NCI-H2196 treated with DMSO at 0.1 percent for 48 hours (cell line): ENCODE measurements around the gene CYP2W1.
"Not testable (repeated sequence)": the region's sequence is repeated elsewhere in the genome, so short reads cannot be mapped to it uniquely, and the experiment has no call there.

Source experiments
- DNase-seq: peaks from one replicate; lab custom pipeline; 2025; ENCODE audit not compliant: unreplicated experiment; lab: John Stamatoyannopoulos, UW

CYP2W1 gene

DNA sequence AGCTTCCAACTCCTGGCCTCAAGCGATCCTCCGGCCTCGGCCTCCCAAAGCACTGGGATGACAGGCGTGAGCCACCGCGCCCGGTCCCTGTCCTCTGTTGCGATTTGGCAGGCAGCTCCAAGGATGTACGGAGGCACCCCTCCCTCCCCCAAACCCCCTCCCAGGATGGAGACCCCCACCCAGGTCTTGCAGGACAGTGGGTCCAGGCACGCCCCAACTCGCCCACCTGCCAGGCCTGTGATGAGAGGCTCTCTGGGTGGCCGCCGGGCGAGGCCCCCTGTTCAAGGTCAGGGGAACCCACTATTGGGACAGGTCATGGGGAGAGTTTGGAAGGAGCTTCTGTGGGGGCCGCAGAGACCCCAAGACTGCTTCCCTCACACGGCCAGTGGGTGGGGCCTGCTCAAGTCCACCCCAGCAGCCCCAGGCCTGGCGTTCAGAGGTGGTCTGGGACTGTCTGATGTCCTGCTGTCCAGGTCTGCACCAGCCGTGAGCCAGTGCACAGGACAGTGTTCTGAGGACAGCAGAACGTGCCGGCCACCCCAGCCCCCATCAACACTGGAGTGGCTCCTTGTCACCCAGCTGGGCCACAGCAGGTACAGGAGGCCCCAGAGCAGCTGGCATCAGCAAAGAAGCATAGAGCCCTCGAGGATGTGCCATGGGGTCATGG lies 31.0 kb upstream of the CYP2W1 start:
- DNase-seq = no peak

DNA sequence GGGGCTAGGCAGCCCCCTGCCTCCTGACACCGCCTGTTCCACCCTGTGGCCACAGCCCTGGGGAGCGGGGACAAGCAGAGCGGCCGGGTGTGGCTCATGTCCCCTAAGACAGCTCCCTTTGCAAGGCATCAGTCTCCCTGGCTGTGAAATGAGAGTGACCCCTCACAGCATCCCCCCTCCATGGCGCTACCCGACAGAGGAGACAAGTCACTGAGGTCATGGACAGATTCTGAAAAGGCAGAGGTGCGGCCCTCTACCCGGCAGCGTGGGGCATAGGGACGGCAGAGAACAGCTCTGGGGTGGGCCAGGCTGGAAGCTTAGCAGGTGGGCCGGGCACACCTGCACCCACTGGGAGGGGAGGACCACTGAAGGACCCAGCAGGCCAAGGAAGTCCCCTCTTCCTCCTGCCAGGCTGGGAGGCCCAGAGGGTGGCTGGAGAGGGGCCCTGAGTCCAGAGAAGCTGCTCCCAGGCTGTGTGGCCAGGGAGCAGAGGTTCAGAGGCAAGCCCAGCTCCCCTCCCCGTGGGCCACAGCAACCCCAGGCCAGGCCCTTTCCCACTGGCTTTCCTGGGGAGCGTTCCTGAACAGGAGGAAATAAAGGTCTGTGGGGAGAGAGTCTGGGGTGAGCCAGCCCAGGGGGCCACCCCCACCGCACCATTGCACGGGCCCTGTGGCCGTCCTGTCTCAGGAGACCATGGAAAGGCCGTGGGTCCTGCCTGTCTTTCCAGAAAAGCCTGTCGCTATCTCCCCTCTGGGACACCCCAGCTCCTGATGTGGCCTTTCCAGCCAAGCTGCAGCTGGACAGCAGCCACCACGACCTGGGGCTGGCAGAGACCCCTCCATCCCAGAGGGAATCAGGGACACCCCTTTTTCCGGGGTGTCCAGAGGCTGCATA lies 30.2 kb upstream of the CYP2W1 start:
- no peak for DNase-seq

GRCh38 chr7:953547-954327 lies 29.2 kb upstream of the CYP2W1 start:
- DNase-seq = no peak

GRCh38 chr7:954330-955238 lies 28.4 kb upstream of the CYP2W1 start, which contains the start of gene ADAP1:
TSS of gene ADAP1 (minus strand) at chr7:954680. CDS start at chr7:954477, 203 bp downstream.
- DNase-seq = peak; percentile 3

- DNase-seq = no peak
These were observed 26.9 kb upstream of the CYP2W1 start for GRCh38 chr7:956031-956430.

- no peak for DNase-seq
These were observed 25.4 kb upstream of the CYP2W1 start for GRCh38 chr7:957418-958220.

DNA sequence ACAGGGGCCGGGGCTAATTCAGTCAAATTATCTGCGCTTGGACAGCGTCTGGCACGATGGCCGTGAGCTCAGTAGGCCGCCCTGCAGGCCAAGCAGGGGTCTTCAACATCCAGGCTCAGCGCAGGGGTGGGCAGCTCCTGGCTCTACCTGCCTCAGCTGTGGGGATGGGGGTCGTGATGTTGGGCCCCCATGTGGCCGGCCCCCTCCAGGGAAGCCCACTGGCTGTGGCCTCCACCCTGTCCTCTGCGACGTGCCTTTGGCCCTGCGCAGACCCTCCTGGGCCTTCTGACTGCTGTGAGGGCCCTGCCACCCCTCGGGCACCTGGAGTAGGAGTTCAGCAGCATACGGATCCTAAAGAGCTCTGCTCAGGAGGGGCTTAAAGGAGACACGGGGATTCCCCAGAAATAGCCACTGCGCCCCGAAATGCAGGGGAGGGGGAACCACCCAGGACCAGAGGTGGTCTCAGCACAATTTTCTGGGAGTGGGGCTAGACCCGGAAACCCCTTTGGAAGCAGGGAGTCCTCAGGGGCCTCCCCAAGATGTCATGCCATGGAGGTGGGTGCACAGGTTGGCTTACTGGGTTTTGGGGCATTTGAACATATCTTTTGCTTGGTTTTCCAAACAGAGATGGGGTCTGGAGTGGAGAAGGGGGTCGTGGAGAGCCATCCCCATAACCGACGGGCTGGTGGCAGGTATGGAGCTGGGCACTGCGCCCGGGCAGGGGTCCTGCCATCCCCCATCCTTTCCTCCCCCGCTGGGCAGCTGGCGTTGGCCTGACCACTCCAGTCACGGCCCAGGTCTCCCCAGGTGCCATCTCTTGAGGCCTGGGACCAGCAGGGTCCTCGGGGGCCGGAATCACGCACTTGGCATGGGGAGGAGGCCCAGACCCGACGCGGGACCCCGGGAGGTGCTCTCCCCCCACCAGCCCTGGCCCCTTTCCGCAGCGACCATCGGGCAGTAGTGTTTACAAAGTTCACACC lies 24.5 kb upstream of the CYP2W1 start:
- no peak for DNase-seq

DNA sequence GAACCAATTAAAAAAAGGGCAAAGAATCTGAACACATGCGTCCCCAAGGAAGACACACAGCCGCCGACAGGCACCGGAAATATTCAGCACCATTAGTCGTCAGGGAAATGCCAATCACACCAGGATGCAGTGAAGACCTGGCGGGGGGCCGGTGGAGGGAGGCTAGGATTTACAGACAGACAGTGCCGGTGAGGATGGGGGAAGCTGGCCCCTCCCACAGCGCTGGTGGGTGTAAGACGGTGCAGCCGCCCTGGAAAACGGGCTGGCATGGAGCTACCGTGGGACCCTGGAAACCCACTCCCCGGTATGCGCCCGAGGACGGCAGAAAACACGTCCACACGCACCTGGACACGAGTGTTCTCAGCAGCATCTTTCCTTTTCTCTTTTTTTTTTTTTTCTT lies 23.7 kb upstream of the CYP2W1 start:
- DNase-seq = no peak

DNA sequence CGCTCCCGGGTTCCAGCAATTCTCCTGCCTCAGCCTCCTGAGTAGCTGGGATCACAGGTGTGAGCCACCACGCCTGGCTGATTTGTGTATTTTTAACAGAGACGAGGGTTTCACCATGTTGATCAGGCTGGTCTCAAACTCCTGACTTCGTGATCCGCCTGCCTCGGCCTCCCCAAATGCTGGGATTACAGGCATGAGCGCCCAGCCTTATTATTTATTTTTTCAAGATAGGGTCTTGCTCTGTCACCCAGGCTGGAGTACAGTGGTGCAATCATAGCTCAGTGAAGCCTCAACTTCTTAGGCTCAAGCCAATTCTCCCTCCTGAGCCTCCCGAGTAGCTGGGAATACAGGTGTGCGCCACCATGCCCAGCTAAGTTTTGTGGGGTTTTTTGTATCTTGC lies 23.2 kb upstream of the CYP2W1 start:
- not testable (repeated sequence) for DNase-seq

- DNase-seq = no peak
These were observed 22.6 kb upstream of the CYP2W1 start for GRCh38 chr7:960269-960871.

DNA sequence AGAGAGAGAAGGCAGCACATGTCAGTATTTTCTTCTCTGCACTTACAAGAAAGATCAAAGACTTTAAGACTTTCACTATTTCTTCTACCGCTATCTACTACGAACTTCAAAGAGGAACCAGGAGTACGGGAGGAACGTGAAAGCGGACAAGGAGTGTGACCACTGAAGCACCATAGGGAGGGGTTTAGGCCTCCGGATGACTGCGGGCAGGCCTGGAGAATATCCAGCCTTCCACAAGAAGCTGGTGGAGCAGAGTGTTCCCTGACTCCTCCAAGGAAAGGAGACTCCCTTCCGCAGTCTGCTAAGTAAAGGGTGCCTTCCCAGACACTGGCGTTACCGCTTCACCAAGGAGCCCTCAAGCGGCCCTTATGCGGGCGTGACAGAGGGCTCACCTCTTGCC lies 22.0 kb upstream of the CYP2W1 start:
- DNase-seq = not testable (repeated sequence)

- DNase-seq = no peak
These were observed 21.2 kb upstream of the CYP2W1 start for GRCh38 chr7:961546-962400.

DNA sequence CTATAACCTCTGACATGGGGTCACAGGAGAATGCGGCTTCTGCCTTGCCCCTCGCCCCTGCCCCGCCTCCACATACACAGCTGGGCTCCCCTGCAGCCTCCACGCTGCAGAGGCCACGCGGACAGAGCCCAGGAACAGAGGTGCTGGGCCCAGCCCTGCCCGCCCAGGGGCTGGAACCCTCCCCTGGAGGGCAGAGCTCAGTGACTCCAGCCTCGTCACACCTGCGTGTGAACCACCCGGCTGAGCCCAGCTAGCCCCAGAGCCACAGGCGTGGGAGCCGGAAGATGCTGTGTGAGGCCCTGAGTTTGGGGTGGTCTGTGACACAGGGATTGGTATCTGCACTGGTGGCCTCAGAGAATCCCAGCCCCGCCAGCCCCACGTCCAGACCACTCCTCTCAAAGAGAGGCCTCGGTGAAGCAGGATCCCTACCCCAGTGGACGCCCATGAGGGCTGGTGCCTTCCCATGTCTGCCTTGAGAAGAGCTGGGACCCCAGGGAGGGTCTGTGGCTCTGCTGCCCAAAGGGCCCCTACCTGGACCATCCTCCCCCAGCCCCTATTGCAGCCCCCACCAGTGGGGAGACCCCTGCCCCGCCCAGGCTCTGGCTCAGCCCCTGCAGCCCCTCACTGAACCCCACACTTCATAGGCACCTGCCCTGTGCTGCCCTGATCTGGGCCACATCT lies 20.4 kb upstream of the CYP2W1 start:
- DNase-seq = no peak

DNA sequence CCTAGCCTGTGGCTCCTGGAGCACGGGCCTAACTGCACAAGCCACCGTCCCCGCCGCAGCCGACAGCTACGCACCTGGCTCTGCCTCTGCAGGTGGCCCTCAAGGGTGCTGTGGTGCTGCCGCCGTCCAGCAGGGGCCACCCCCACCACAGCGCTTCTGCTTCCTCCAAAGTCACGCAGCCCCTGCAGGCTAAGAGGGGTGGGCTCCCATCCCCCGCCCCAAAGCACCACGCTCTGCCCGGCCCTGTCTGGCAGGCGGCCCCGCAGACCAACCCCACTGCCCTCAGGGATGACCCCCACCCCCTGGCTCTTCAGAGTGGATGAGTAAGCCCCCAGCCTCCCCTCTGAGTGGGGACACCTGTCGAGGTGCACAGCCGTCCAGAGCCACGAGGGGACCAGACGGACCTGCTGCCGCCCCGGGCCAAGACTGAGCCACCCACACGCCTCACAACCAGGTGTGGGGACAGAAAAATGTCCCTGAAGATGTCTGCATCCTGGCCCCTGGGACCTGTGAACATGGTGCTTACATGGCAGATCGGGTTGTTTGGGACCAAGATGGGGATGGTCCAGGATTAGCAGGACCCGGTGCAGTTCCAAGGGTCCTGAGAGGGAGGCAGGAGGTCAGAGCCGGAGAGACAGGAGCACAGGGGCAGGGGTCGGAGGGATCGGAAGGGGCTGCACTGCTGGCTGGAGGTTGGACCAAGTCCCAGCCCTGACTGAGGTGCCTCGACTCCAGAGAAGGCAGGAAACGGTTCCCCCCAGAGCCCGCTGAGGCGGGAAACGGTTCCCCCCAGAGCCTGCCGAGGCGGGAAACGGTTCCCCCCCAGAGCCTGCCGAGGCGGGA lies 19.5 kb upstream of the CYP2W1 start:
- no peak for DNase-seq

GRCh38 chr7:964401-965231 lies 18.4 kb upstream of the CYP2W1 start:
- DNase-seq = no peak
